ENCODE data around the gene LFNG. TPM values are rescaled to one million over a fixed set of nuclear protein-coding genes. Genes with fewer than 3 reads are reported as not detected.
A peak's percentile ranks its signal among the peaks of the same experiment; 100 is the strongest.

The LFNG gene
- total RNA-seq: 1 to 10 TPM; 3.6 to 6.6 (median 4.8) TPM
- 6.0 TPM for polyA plus RNA-seq
- long read RNA-seq, donor 1, partial matches to known transcripts: 0 of 6 reads
- long read RNA-seq, donor 1, other reads (novel, unspliced or antisense): 2 of 6 reads
- long read RNA-seq, donor 2, partial matches to known transcripts: 0 of 1 reads
- long read RNA-seq, donor 2, other reads (novel, unspliced or antisense): 0 of 1 reads
- long read RNA-seq, donor 3, partial matches to known transcripts: 2 of 2 reads
- long read RNA-seq, donor 3, other reads (novel, unspliced or antisense): 0 of 2 reads
- long read RNA-seq, donor 4, partial matches to known transcripts: 0 of 1 reads
- long read RNA-seq, donor 4, other reads (novel, unspliced or antisense): 0 of 1 reads

DNA sequence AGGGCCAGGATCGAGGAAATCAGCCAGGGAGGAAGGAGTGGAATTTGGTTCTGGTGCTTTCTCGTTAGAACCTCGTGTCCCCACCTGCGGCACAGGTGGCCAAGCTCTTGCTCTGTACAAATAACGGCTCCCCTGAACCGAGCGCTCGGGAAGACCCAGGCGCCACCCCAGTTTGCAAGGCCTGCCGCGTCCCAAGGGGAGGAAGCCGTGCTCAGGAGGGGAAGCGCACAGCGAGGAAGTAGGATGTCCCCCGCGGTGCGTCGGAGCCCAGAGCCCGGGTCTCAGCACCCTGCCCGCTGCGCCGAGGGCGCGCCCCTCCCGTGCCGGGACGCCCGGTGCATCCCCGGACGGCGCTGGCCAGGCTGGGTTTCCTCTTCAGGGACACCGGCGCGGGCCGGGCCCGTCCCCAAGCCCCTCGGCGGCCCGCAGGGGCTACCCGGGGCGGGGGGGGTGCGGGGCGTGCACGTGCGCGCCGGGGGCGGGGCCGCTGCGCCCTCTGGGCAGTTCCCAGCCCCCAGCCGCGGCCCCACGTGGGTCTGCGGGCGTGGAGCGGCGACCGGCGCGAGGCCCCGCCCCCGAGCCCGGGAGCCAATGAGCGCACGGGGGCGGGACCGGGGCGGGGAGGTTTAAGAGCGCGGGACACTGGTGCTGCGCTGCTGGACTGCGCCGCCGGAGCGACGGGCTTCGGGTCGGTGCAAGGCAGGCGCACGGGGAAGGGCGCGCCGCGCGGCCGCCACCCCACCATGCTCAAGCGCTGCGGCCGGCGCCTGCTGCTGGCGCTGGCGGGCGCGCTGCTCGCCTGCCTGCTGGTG is at the start of gene LFNG:
Gene LFNG, plus strand, starts transcription at position 656 of the 812 bp plus-strand sequence. Its CDS starts 88 bp downstream, at position 744.
- Histone ChIP-seq H3K4me1 (ENCODE audit: control insufficient read depth, insufficient read depth, low read length) (peaks cover 6% of the 10 kb centered on the region), H3K4me3 (ENCODE audit: low read length) (peak within 1 kb of the TSS; percentile 66), H3K27me3 (ENCODE audit: control insufficient read depth, insufficient read depth) (no peaks in the 10 kb centered on the region), H3K9me3 (ENCODE audit: control insufficient read depth, low read length) (no peaks in the 10 kb centered on the region), H3K27ac (ENCODE audit: low read length) (peak within 1 kb of the TSS; percentile 31)
- under 1% methylated on average over 95 of the region's 95 CpGs for WGBS
- intact Hi-C loops (cut with DNase I): no loop called here
- peak; percentile 90 to 96 (median 95) for DNase-seq
- peak; percentile 84 to 90 for ATAC-seq

DNA sequence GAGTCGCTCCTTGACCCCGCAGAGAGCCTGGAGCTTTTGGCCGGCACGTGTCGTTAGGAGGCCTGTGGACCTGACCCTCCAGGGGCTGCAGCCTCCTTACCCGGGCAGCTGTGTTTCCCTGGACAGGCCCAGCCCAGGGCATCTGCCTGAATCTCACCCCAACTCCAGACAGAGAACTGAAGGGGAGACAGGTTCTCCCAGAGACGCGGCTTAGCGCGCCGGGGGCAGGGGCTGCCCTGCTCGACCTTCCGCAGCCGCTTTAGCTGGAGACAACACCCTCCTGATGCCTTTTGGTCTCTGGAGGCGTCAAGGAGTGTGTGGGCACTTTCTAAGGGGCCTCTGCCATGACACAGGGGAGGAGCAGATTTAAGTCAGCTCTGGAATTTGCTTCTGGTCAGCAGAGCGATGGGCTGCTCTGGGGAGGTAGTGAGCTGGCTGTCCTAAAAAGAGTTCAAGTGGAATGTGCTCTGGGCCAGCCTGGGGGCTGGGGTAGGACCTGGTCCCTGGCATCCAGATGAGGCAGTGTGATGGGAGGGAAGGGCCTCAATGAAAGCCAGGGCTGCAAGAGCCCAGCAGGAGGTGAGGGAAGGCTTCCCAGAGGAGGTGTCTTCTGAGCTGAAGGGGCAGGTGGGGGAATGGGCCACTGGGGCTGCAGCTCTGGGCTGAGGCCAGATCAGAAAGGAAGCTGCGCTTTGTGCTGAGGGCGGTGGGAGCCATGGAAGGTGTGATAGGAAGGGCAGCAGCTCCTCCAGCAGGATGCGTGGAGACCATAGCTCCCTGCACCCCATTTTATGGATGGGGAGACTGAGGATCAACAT is 49.2 kb upstream of the LFNG start:
- 77% methylated on average over 19 of the region's 19 CpGs for WGBS
- no peak overlapping the region for H3K4me3 ChIP-seq (ENCODE audit: low read length)
- H3K4me1 ChIP-seq (ENCODE audit: control insufficient read depth, insufficient read depth, low read length): no peaks in the 10 kb centered on the region
- ATAC-seq: no peak
- H3K27ac ChIP-seq (ENCODE audit: low read length): no peak overlapping the region
- DNase-seq: peak in 1 of 3 donors; percentile 34
- intact Hi-C loops (cut with DNase I): loop anchor here in 1 of 4 donors (10.0 kb wide), 1 partner anchor 214 kb away; the partner anchor contains the start of gene AMZ1
- H3K9me3 ChIP-seq (ENCODE audit: control insufficient read depth, low read length): no peaks in the 10 kb centered on the region
- no peaks in the 10 kb centered on the region for H3K27me3 ChIP-seq (ENCODE audit: control insufficient read depth, insufficient read depth)

DNA sequence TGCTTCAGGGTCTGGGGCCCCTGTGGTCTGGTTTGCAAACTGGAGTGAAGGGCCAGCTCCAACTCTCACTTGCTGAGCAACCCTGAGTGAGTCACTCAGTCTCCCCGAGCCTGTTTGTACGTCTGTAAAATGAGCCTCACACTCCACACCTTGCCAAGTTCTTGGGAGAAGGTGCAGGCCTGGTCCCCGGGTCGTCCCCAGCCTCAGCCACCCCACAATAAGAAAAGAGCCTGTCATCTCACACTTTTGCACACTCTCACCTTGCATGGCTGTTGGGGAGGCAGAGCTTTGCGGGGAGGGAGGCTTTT is 48.6 kb upstream of the LFNG start:
- no peak for DNase-seq
- Histone ChIP-seq H3K27me3 (ENCODE audit: control insufficient read depth, insufficient read depth) (no peaks in the 10 kb centered on the region), H3K4me1 (ENCODE audit: control insufficient read depth, insufficient read depth, low read length) (no peaks in the 10 kb centered on the region), H3K4me3 (ENCODE audit: low read length) (no peak overlapping the region), H3K9me3 (ENCODE audit: control insufficient read depth, low read length) (no peaks in the 10 kb centered on the region), H3K27ac (ENCODE audit: low read length) (no peak overlapping the region)
- ATAC-seq: no peak
- 48% methylated on average over 5 of the region's 5 CpGs for WGBS
- intact Hi-C loops (cut with DNase I): loop anchor here in 1 of 4 donors (10.0 kb wide), 1 partner anchor 214 kb away; the partner anchor contains the start of gene AMZ1

DNA sequence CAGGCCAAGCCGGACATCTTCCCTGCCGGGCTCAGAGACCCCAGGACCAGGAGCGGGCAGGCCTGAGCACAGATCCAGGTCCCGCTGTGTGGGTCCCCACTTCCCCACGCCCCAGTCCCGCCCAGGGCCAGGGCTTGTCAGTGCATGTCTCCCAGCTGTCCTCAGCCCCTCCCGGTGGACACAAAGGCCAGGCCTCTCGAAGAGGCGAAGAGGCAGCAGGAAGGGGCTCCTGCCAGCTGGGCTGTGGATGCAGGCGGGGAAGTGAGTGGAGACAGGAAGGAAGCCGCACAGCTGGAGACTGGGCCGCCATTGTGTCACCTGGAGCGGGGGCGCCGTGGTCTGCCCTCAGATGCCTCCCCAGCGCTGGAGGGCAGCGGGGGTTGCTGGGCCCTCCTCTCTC is 48.2 kb upstream of the LFNG start:
- H3K27ac ChIP-seq (ENCODE audit: low read length): no peak overlapping the region
- ATAC-seq (peak; percentile 26 to 49), DNase-seq (peak in 2 of 3 donors; percentile 77 to 84)
- no peaks in the 10 kb centered on the region for H3K27me3 ChIP-seq (ENCODE audit: control insufficient read depth, insufficient read depth)
- no peaks in the 10 kb centered on the region for H3K9me3 ChIP-seq (ENCODE audit: control insufficient read depth, low read length)
- H3K4me3 ChIP-seq (ENCODE audit: low read length): no peak overlapping the region
- intact Hi-C loops (cut with DNase I): loop anchor here in 1 of 4 donors (10.0 kb wide), 1 partner anchor 213 kb away; the partner anchor contains the start of gene AMZ1
- H3K4me1 ChIP-seq (ENCODE audit: control insufficient read depth, insufficient read depth, low read length): no peaks in the 10 kb centered on the region
- 25% methylated on average over 17 of the region's 17 CpGs for WGBS

- Histone ChIP-seq H3K9me3 (ENCODE audit: control insufficient read depth, low read length) (no peaks in the 10 kb centered on the region), H3K4me1 (ENCODE audit: control insufficient read depth, insufficient read depth, low read length) (no peaks in the 10 kb centered on the region), H3K4me3 (ENCODE audit: low read length) (no peak overlapping the region), H3K27ac (ENCODE audit: low read length) (no peak overlapping the region), H3K27me3 (ENCODE audit: control insufficient read depth, insufficient read depth) (no peaks in the 10 kb centered on the region)
- DNase-seq (no peak), ATAC-seq (no peak)
- WGBS: 88% methylated on average over 6 of the region's 6 CpGs
- intact Hi-C loops (cut with DNase I): loop anchor here in 1 of 4 donors (10.0 kb wide), 1 partner anchor 212 kb away; the partner anchor contains the start of gene AMZ1
These were observed 46.8 kb upstream of the LFNG start for GRCh38 chr7:2472739-2473138.

DNA sequence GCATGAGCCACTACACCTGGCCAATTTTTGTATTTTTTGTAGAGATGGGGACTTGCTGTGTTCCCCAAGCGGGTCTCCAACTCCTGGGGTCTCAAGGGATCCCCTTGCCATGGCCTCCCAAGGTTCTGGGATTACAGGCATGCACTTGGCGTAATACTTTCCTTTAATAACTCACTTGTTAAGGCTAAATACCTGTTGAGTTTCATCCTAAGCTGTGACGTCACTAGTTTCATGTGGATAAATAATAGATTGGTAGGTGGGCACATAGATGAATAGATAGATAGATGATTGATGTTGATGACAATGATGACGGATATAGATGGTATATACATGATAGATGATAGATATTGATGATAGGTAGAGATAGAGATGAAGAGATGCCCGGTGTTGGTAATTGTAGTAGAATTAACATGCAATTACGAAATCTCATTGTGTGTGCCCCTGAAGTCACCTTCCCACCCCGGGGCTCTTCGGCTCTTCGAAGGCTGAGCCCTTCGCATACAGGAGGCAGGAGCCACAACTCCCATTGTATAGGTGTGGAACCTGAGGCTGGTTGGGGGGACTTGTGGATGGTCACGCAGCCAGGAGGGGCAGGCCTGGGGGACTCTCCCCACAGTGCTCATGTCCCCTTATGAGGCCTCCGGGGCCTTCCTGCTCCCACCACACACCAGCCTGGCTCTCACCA is 45.9 kb upstream of the LFNG start:
- DNase-seq (no peak), ATAC-seq (no peak)
- peaks cover 2% of the 10 kb centered on the region for H3K4me1 ChIP-seq (ENCODE audit: control insufficient read depth, insufficient read depth, low read length)
- H3K9me3 ChIP-seq (ENCODE audit: control insufficient read depth, low read length): no peaks in the 10 kb centered on the region
- no peaks in the 10 kb centered on the region for H3K27me3 ChIP-seq (ENCODE audit: control insufficient read depth, insufficient read depth)
- H3K27ac ChIP-seq (ENCODE audit: low read length): no peak overlapping the region
- WGBS: 80% methylated on average over 12 of the region's 12 CpGs
- intact Hi-C loops (cut with DNase I): loop anchor here in 1 of 4 donors (10.0 kb wide), 1 partner anchor 211 kb away; the partner anchor contains the start of gene AMZ1
- no peak overlapping the region for H3K4me3 ChIP-seq (ENCODE audit: low read length)

DNA sequence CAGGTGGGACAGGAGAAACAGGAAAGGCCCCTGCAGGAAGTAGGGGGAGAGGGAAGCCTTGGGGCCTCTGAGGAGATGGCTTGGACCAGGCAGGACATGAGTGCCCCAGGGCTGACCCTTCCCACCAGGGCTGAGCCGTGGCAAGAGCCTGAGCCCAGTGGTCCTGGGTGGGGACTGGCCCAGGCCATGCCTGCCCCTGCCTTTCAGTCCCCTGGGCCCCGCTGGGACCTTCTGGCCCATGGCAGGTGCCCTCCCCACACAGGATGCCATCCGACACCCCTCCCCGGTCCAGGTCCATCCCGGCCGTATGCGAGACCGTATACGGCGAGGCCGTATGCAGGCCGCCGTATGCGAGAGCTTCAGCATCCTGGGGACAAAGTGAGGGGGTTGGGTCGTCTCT is 45.4 kb upstream of the LFNG start:
- DNase-seq: no peak
- intact Hi-C loops (cut with DNase I): loop anchor here in 1 of 4 donors (10.0 kb wide), 1 partner anchor 211 kb away; the partner anchor contains the start of gene AMZ1
- WGBS: 78% methylated on average over 15 of the region's 15 CpGs
- no peak overlapping the region for H3K4me3 ChIP-seq (ENCODE audit: low read length)
- peaks cover 2% of the 10 kb centered on the region for H3K4me1 ChIP-seq (ENCODE audit: control insufficient read depth, insufficient read depth, low read length)
- no peak overlapping the region for H3K27ac ChIP-seq (ENCODE audit: low read length)
- H3K27me3 ChIP-seq (ENCODE audit: control insufficient read depth, insufficient read depth): no peaks in the 10 kb centered on the region
- no peak for ATAC-seq
- H3K9me3 ChIP-seq (ENCODE audit: control insufficient read depth, low read length): no peaks in the 10 kb centered on the region

- no peak overlapping the region for H3K4me3 ChIP-seq (ENCODE audit: low read length)
- WGBS: 89% methylated on average over 28 of the region's 28 CpGs
- H3K27ac ChIP-seq (ENCODE audit: low read length): no peak overlapping the region
- no peaks in the 10 kb centered on the region for H3K9me3 ChIP-seq (ENCODE audit: control insufficient read depth, low read length)
- intact Hi-C loops (cut with DNase I): loop anchor here in 1 of 4 donors (10.0 kb wide), 1 partner anchor 210 kb away; the partner anchor contains the start of gene AMZ1
- H3K27me3 ChIP-seq (ENCODE audit: control insufficient read depth, insufficient read depth): no peaks in the 10 kb centered on the region
- no peak for ATAC-seq
- H3K4me1 ChIP-seq (ENCODE audit: control insufficient read depth, insufficient read depth, low read length): peaks cover 2% of the 10 kb centered on the region
- peak in 1 of 3 donors; percentile 53 for DNase-seq
These were observed 44.5 kb upstream of the LFNG start for GRCh38 chr7:2474813-2475677.

DNA sequence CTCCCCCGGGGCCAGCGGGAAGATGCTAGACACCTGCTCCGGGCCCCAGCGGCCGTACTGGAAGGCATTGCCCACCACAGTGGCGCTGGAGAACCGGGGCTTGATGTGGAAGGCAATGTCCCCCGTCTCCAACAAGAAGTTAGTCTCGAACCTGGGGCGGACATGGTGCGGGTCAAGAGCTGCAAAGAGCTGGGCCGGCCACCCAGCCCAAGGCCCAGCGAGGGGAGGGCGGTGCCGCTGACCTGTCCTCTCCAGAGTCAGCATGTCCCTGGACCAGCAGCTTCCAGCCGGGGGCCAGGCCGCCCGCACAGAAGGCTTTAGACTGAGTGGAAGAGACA is 43.9 kb upstream of the LFNG start:
- WGBS: 95% methylated on average over 18 of the region's 18 CpGs
- Histone ChIP-seq H3K4me3 (ENCODE audit: low read length) (no peak overlapping the region), H3K27me3 (ENCODE audit: control insufficient read depth, insufficient read depth) (no peaks in the 10 kb centered on the region), H3K9me3 (ENCODE audit: control insufficient read depth, low read length) (no peaks in the 10 kb centered on the region), H3K4me1 (ENCODE audit: control insufficient read depth, insufficient read depth, low read length) (peaks cover 2% of the 10 kb centered on the region), H3K27ac (ENCODE audit: low read length) (no peak overlapping the region)
- ATAC-seq: no peak
- no peak for DNase-seq
- intact Hi-C loops (cut with DNase I): loop anchor here in 1 of 4 donors (10.0 kb wide), 1 partner anchor 209 kb away; the partner anchor contains the start of gene AMZ1

Data from right cardiac atrium (tissue), 5 donors.